22Rv1 (cell line): ENCODE results near the gene MOV10L1.

ENCODE experiments used
- ZFX ChIP-seq: fragments of 450-650 bp; IDR thresholded peaks from 2 replicates; pipeline ENCODE4 v1.6.1; 2017; ENCODE audit warnings: antibody characterized with exemption, borderline replicate concordance
- TF ChIP-seq, protein P1 (sequence below): fragments of 450-650 bp; IDR thresholded peaks from 2 replicates; pipeline ENCODE4 v1.5.1; 2017; ENCODE audit warnings: mild to moderate bottlenecking

DNA sequence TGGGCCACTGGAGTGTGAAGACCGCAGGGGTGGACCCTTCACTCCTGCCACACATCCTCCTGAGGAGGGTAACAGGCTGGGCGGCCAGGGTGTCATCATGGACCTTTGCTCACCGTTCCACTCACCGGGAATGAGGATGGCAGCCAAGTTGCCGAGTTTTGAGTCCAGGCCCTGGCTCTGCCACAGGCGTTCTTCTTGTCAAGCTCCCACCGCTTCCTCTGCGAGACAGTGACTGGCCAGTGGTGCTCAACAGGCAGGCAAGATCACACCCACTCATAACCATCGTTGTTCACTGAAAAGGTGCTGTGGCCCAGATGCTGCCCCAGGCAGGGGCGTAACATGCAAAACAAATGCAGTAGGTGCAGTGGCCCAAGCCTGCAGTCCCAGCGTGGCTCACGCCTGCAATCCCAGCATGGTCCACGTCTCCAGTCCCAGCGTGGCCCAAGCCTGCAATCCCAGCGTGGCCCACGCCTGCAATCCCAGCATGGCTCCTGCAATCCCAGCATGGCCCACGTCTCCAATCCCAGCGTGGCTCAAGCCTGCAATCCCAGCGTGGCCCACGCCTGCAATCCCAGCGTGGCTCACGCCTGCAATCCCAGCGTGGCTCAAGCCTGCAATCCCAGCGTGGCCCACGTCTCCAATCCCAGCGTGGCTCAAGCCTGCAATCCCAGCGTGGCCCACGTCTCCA, 75.8 kb downstream of the MOV10L1 start:
- TF ChIP-seq, protein P1, sequence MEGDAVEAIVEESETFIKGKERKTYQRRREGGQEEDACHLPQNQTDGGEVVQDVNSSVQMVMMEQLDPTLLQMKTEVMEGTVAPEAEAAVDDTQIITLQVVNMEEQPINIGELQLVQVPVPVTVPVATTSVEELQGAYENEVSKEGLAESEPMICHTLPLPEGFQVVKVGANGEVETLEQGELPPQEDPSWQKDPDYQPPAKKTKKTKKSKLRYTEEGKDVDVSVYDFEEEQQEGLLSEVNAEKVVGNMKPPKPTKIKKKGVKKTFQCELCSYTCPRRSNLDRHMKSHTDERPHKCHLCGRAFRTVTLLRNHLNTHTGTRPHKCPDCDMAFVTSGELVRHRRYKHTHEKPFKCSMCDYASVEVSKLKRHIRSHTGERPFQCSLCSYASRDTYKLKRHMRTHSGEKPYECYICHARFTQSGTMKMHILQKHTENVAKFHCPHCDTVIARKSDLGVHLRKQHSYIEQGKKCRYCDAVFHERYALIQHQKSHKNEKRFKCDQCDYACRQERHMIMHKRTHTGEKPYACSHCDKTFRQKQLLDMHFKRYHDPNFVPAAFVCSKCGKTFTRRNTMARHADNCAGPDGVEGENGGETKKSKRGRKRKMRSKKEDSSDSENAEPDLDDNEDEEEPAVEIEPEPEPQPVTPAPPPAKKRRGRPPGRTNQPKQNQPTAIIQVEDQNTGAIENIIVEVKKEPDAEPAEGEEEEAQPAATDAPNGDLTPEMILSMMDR: no peak
- TF ChIP-seq ZFX: no peak
